Liver (tissue), 9 donors: Measurements from ENCODE around the gene TUBE1. TPM values are rescaled to one million over a fixed set of nuclear protein-coding genes. Genes with fewer than 3 reads are reported as not detected.

Source experiments
- DNase-seq: peaks from one replicate; pipeline ENCODE4 v3.0.0-alpha.2; 2017; ENCODE audit warnings: low spot score
- H3K27ac ChIP-seq, 2 donors: one replicate each; pipeline ENCODE4 v1.7.0; 2013; ENCODE audit warnings: inconsistent platforms in 2 of 2, low read length in 2 of 2, control low read depth in 1 of 2, low read depth in 1 of 2, mild to moderate bottlenecking in 1 of 2
- H3K27me3 ChIP-seq, 4 donors: one replicate each; pipeline versions ENCODE4 v1.6.1 to v1.7.0; 2013; ENCODE audit warnings: low read length in 3 of 4, inconsistent platforms in 1 of 4, mild to moderate bottlenecking in 1 of 4, moderate library complexity in 1 of 4; ENCODE audit not compliant: control insufficient read depth in 4 of 4, insufficient read depth in 4 of 4
- H3K36me3 ChIP-seq, 4 donors: one replicate each; pipeline versions ENCODE4 v1.6.1 to v1.7.0; 2013; ENCODE audit warnings: low read length in 3 of 4, mild to moderate bottlenecking in 3 of 4, low read depth in 1 of 4, moderate library complexity in 1 of 4; ENCODE audit not compliant: control insufficient read depth in 4 of 4, insufficient read depth in 3 of 4
- H3K4me1 ChIP-seq, 4 donors: one replicate each; pipeline versions ENCODE4 v1.6.1 to v1.7.0; 2013; ENCODE audit warnings: low read length in 3 of 4, mild to moderate bottlenecking in 3 of 4, moderate library complexity in 1 of 4; ENCODE audit not compliant: control insufficient read depth in 4 of 4, insufficient read depth in 4 of 4
- H3K4me3 ChIP-seq, 3 donors: one replicate each; pipeline versions ENCODE4 v1.6.1 to v1.7.0; 2013; ENCODE audit warnings: low read length in 3 of 3, control low read depth in 1 of 3, low read depth in 1 of 3, mild to moderate bottlenecking in 1 of 3
- H3K9ac ChIP-seq, 2 donors: one replicate each; pipeline ENCODE4 v1.7.0; 2013; ENCODE audit warnings: low read length in 2 of 2, mild to moderate bottlenecking in 2 of 2, moderate library complexity in 2 of 2, control low read depth in 1 of 2, low read depth in 1 of 2
- H3K9me3 ChIP-seq, 4 donors: one replicate each; pipeline versions ENCODE4 v1.6.1 to v1.7.0; 2013; ENCODE audit warnings: low read length in 3 of 4; ENCODE audit not compliant: control insufficient read depth in 4 of 4
- CTCF ChIP-seq: fragments of 150-350 bp; IDR thresholded peaks from 2 replicates; pipeline ENCODE4 v1.5.1; 2017; ENCODE audit warnings: improper control_type of control experiment, low read depth, low read length; ENCODE audit not compliant: missing input control
- EGR1 ChIP-seq, 2 donors: IDR thresholded peaks; 2 replicates each; pipeline ENCODE4 v1.6.1; 2016 to 2018; ENCODE audit warnings: antibody characterized with exemption in 2 of 2, low read depth in 2 of 2
- FOXA1 ChIP-seq: IDR thresholded peaks from 2 replicates; pipeline ENCODE4 v1.6.1; 2016; ENCODE audit warnings: antibody characterized with exemption
- HNF4A ChIP-seq, 2 donors: conservative IDR thresholded peaks; 2 replicates each; pipeline ENCODE4 v1.6.1; 2016; ENCODE audit warnings: antibody characterized with exemption in 2 of 2, mild to moderate bottlenecking in 2 of 2
- HNF4G ChIP-seq: IDR thresholded peaks from 2 replicates; pipeline ENCODE4 v1.6.1; 2016; ENCODE audit warnings: antibody characterized with exemption
- JUND ChIP-seq, 2 donors: IDR thresholded peaks; 2 replicates each; pipeline ENCODE4 v1.6.1; 2016; ENCODE audit warnings: antibody characterized with exemption in 2 of 2
- MAX ChIP-seq: IDR thresholded peaks from 2 replicates; pipeline ENCODE4 v1.6.1; 2016; ENCODE audit warnings: antibody characterized with exemption
- REST ChIP-seq: IDR thresholded peaks from 2 replicates; pipeline ENCODE4 v1.6.1; 2016; ENCODE audit warnings: antibody characterized with exemption, mild to moderate bottlenecking
- RXRA ChIP-seq, 2 donors: IDR thresholded peaks; 2 replicates each; pipeline ENCODE4 v1.6.1; 2017 to 2018; ENCODE audit warnings: antibody characterized with exemption in 2 of 2, mild to moderate bottlenecking in 1 of 2
- SP1 ChIP-seq: IDR thresholded peaks from 2 replicates; pipeline ENCODE4 v1.6.1; 2018; ENCODE audit warnings: antibody characterized with exemption, mild to moderate bottlenecking
- TAF1 ChIP-seq: conservative IDR thresholded peaks from 2 replicates; pipeline ENCODE4 v1.6.1; 2016; ENCODE audit warnings: antibody characterized with exemption, mild to moderate bottlenecking
- WGBS: extraction: QIAGEN DNeasy Blood & Tissue Kit; methylation state at CpG from one replicate; pipeline ENCODE4 v1.1.7; 2013; 5-methylcytosine and 5-hydroxymethylcytosine counted together
- polyA plus RNA-seq, 2 donors: library from polyadenylated mRNA; stranded (reverse) in 1 of 2; unstranded in 1 of 2; fragments of 200-250 nt in 1 of 2; fragments of >200 nt in 1 of 2; fragmentation: Nextera tagmentation in 1 of 2; extraction: Ambion mirVana in 1 of 2; gene quantifications; one replicate each; pipeline versions ENCODE4 v1.2.1 to v1.2.3, GENCODE V29; 2013 to 2015
- total RNA-seq, 2 donors: library from RNA; depleted of rRNA; stranded (reverse); fragments of >200 nt; gene quantifications; one replicate each; pipeline ENCODE4 v1.2.3, GENCODE V29; 2014
- donor health status: healthy.
- donor health status: healthy.
- donor health status: healthy.
- donor health status: healthy.
- donor health status: healthy.

The TUBE1 gene
- total and polyA plus RNA-seq, 4 donors = 8.8 to 45.4 (median 25.4) TPM

- Histone ChIP-seq H3K36me3 (no peaks in the 10 kb centered on the region), H3K9ac (no peak overlapping the region), H3K27me3 (no peaks in the 10 kb centered on the region), H3K27ac (no peak overlapping the region), H3K9me3 (peaks cover 0 to 5% (median 0%) of the 10 kb centered on the region in 4 donors), H3K4me3 (no peak overlapping the region), H3K4me1 (peaks cover 0 to 20% (median 10%) of the 10 kb centered on the region in 4 donors)
- 76% methylated on average over 3 of the region's 3 CpGs for WGBS
- DNase-seq = no peak
- TF ChIP-seq FOXA1 (no peak), EGR1 (IDR thresholded peaks at IDR 0.05; ENCODE audit: low read depth in 2 of 2) (no peak), TAF1 (no peak), REST (no peak), HNF4A (conservative IDR thresholded peaks at IDR 0.05) (no peak)
Observed at GRCh38 chr6:112027942-112028674, 59.2 kb downstream of the TUBE1 start.

GRCh38 chr6:112026933-112027332 is 60.3 kb downstream of the TUBE1 start:
- no peak overlapping the region for H3K4me3 ChIP-seq
- peaks cover 0 to 5% (median 0%) of the 10 kb centered on the region in 4 donors for H3K9me3 ChIP-seq
- 90% methylated on average over 4 of the region's 4 CpGs for WGBS
- H3K4me1 ChIP-seq = peaks cover 0 to 20% (median 10%) of the 10 kb centered on the region in 4 donors
- H3K27me3 ChIP-seq = no peaks in the 10 kb centered on the region
- H3K9ac ChIP-seq = no peak overlapping the region
- no peaks in the 10 kb centered on the region for H3K36me3 ChIP-seq
- no peak overlapping the region for H3K27ac ChIP-seq
- no peak for DNase-seq
- TF ChIP-seq RXRA (IDR thresholded peaks at IDR 0.05) (no peak), JUND (IDR thresholded peaks at IDR 0.05) (no peak), EGR1 (IDR thresholded peaks at IDR 0.05; ENCODE audit: low read depth in 2 of 2) (no peak), TAF1 (no peak), HNF4G (no peak), REST (no peak), FOXA1 (no peak), SP1 (no peak), CTCF (no peak), MAX (no peak)
